Stimulated activated CD4-positive, alpha-beta T cell treated with anti-CD3 and anti-CD28 coated beads, TNF-alpha, amount 100 ng/mL, for 1 hour (primary cell): ENCODE results near the gene CTTNBP2NL.
"Not testable (repeated sequence)": the region's sequence is repeated elsewhere in the genome, so short reads cannot be mapped to it uniquely, and the experiment has no call there.

Experiments used
- DNase-seq, 3 donors: peaks; one replicate each; pipeline ENCODE4 v3.0.0-alpha.2; 2020; ENCODE audit warnings: low read depth in 3 of 3, low spot score in 1 of 3

The CTTNBP2NL gene

GRCh38 chr1:112386024-112386723, 9.8 kb upstream of the CTTNBP2NL start:
- no peak for DNase-seq

GRCh38 chr1:112386731-112387346, 9.2 kb upstream of the CTTNBP2NL start:
- no peak for DNase-seq

GRCh38 chr1:112387807-112388206, 8.2 kb upstream of the CTTNBP2NL start:
- no peak for DNase-seq

- DNase-seq, result no peak
Observed at GRCh38 chr1:112388436-112388835, 7.6 kb upstream of the CTTNBP2NL start.

GRCh38 chr1:112389689-112390088, 6.3 kb upstream of the CTTNBP2NL start:
- DNase-seq, result no peak

- not testable (repeated sequence) for DNase-seq
Observed at GRCh38 chr1:112390335-112390734, 5.7 kb upstream of the CTTNBP2NL start.

GRCh38 chr1:112390775-112391602, 5.0 kb upstream of the CTTNBP2NL start:
- DNase-seq, result peak; percentile 42 to 65 (median 64)

- no peak for DNase-seq
Observed at GRCh38 chr1:112391603-112391940, 4.4 kb upstream of the CTTNBP2NL start.

GRCh38 chr1:112393631-112393974, 2.4 kb upstream of the CTTNBP2NL start:
- no peak for DNase-seq

- no peak for DNase-seq
Observed at GRCh38 chr1:112394743-112395062, 1.3 kb upstream of the CTTNBP2NL start.

GRCh38 chr1:112395256-112395820, 676 bp upstream of the CTTNBP2NL start:
- DNase-seq, result no peak

- no peak for DNase-seq
Observed at GRCh38 chr1:112396653-112397471, 848 bp downstream of the CTTNBP2NL start.

GRCh38 chr1:112397841-112398240, 1.8 kb downstream of the CTTNBP2NL start:
- no peak for DNase-seq

- no peak for DNase-seq
Observed at GRCh38 chr1:112399456-112399855, 3.4 kb downstream of the CTTNBP2NL start.

- not testable (repeated sequence) for DNase-seq
Observed at GRCh38 chr1:112400706-112401105, 4.7 kb downstream of the CTTNBP2NL start.

- no peak for DNase-seq
Observed at GRCh38 chr1:112402682-112403643, 6.9 kb downstream of the CTTNBP2NL start.

- DNase-seq, result no peak
Observed at GRCh38 chr1:112406771-112407170, 10.8 kb downstream of the CTTNBP2NL start.

GRCh38 chr1:112409414-112409813, 13.4 kb downstream of the CTTNBP2NL start:
- DNase-seq, result no peak

- DNase-seq, result no peak
Observed at GRCh38 chr1:112410673-112411072, 14.7 kb downstream of the CTTNBP2NL start.

GRCh38 chr1:112417271-112417670, 21.3 kb downstream of the CTTNBP2NL start:
- no peak for DNase-seq
